ENCODE measurements around the gene CNTFR. TPM values are rescaled to one million over a fixed set of nuclear protein-coding genes. Genes with fewer than 3 reads are reported as not detected.

The CNTFR gene
- total RNA-seq, 3 donors from 2014 or later: 1.5 to 14.5 (median 7.7) TPM

DNA sequence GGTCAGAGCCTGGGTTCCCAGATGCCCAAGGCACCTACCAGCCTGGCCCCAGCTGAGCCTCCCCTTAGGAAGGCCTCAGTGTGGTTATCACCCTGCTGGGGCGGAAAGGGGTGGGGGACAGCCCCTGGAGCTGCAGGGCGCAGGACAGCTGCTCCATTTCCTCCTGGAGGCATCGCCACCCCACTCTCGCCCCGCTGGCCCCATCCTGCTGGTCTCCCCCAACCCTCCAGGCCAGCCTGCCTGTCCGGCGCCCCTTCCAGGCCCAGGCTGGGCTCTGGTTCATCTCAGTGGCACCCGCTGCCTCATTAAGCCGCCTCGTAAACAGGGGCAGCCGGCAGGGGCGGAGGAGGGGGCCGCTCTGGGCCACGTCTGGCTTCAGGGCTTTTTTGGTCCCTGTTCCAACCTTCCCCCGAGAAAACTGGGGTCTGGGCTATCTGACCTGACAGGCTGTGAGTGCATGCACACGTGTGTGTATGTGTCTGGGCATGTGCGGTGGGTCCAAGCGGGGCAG is 36.0 kb downstream of the CNTFR start:
- ATAC-seq (no peak), DNase-seq (peak in 1 of 3 donors; percentile 31)
- H3K9me3 ChIP-seq: no peaks in the 10 kb centered on the region
- no peaks in the 10 kb centered on the region for H3K36me3 ChIP-seq (ENCODE audit: low read depth)
- no peak overlapping the region for H3K4me3 ChIP-seq
- intact Hi-C loops (cut with DNase I, micrococcal nuclease): no loop called here
- no peaks in the 10 kb centered on the region for H3K4me1 ChIP-seq (ENCODE audit: low read depth)
- TF ChIP-seq, protein P1, sequence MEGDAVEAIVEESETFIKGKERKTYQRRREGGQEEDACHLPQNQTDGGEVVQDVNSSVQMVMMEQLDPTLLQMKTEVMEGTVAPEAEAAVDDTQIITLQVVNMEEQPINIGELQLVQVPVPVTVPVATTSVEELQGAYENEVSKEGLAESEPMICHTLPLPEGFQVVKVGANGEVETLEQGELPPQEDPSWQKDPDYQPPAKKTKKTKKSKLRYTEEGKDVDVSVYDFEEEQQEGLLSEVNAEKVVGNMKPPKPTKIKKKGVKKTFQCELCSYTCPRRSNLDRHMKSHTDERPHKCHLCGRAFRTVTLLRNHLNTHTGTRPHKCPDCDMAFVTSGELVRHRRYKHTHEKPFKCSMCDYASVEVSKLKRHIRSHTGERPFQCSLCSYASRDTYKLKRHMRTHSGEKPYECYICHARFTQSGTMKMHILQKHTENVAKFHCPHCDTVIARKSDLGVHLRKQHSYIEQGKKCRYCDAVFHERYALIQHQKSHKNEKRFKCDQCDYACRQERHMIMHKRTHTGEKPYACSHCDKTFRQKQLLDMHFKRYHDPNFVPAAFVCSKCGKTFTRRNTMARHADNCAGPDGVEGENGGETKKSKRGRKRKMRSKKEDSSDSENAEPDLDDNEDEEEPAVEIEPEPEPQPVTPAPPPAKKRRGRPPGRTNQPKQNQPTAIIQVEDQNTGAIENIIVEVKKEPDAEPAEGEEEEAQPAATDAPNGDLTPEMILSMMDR (IDR thresholded peaks at IDR 0.05): no peak

DNA sequence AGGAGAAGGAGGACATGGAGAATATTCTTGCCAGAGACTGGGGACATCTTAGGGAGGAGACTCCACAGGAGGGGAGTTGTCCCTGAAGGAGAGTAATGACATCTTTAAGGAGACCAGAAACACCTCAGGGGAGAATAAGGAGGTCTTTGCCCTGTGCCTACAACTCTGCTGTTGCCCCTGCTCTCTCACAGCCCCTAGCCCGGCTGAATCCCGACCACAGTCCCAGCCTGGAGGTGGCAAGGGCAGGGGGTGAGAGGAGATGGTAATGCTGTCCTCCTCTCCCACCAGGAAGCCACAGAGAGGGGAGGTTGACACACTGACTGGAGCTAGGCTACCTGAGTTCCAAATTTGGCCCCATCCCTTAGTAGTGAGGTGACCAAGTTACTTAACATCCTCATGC is 36.5 kb downstream of the CNTFR start:
- intact Hi-C loops (cut with DNase I, micrococcal nuclease): no loop called here
- ATAC-seq (no peak), DNase-seq (peak in 1 of 3 donors; percentile 12)
- TF ChIP-seq, protein P1 (IDR thresholded peaks at IDR 0.05): no peak
- no peaks in the 10 kb centered on the region for H3K4me1 ChIP-seq (ENCODE audit: low read depth)
- no peaks in the 10 kb centered on the region for H3K9me3 ChIP-seq
- no peak overlapping the region for H3K4me3 ChIP-seq
- H3K36me3 ChIP-seq (ENCODE audit: low read depth): no peaks in the 10 kb centered on the region

DNA sequence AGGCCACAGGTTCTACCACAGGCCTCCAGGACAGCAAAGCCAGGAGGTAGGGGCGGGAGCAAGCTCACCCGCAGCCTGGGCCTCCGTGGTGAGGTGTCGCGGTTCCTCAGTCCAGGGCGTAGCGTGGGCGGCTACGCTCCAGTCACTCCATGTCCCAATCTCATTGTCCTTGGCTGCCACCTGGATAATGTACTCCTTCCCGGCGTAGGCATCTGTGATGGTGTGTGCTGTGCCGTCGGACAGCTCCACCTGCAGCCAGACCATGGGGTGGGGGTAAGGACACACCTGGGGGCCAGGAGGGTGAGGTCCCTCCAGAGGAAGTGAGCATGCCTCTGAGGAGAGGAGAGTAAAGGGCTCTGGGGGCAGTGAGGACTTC is 36.9 kb downstream of the CNTFR start:
- ATAC-seq: no peak
- peak in 1 of 3 donors; percentile 32 for DNase-seq
- TF ChIP-seq, protein P1 (IDR thresholded peaks at IDR 0.05): no peak
- intact Hi-C loops (cut with DNase I, micrococcal nuclease): no loop called here
- Histone ChIP-seq H3K36me3 (ENCODE audit: low read depth) (no peaks in the 10 kb centered on the region), H3K9me3 (no peaks in the 10 kb centered on the region), H3K4me3 (no peak overlapping the region), H3K4me1 (ENCODE audit: low read depth) (no peaks in the 10 kb centered on the region)

DNA sequence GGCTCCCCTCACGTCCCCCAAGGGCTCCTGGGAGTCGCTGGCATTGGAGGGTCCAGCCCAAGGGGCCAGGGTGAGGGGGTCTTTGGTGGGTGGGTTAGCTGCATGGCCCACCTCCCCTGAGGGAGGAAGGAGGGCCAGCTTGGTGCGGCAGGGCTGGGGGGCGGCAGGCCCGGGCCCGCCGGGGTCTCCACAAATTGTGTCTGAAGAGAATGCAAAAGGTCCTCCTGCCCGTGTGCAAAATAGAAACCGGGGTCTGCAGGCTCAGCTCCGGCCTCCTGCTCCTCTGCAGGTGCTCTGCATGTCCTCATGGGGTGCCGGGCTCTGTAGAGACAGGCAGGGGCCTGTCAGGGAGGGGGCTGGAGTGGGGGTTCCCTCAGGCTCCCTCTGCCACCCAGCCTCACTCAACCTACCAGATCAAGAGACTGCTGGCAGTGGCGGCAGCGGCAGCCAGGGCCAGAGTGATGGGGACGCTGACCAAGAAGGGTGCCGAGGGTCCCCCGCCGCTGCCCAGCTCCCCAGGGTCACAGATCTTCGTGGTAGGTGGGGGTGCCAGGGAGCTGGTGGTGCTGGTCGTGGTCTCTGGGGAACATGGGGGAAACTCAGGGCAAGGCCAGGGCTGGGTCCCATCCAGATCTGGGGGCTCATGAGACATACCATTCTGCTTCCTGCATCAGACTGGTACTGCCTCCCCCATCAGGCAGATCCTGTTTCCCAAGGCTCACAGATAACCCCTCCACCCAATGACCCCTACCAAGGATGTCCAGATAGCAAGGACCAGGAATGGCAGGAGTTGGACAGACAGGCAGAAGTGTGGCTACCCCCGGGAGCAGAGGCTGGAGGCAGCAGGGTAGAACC is 37.5 kb downstream of the CNTFR start:
- H3K9me3 ChIP-seq: no peaks in the 10 kb centered on the region
- H3K36me3 ChIP-seq (ENCODE audit: low read depth): no peaks in the 10 kb centered on the region
- no peaks in the 10 kb centered on the region for H3K4me1 ChIP-seq (ENCODE audit: low read depth)
- intact Hi-C loops (cut with DNase I, micrococcal nuclease): no loop called here
- no peak overlapping the region for H3K4me3 ChIP-seq
- TF ChIP-seq, protein P1 (IDR thresholded peaks at IDR 0.05): no peak
- ATAC-seq (no peak), DNase-seq (peak in 1 of 3 donors; percentile 27)

DNA sequence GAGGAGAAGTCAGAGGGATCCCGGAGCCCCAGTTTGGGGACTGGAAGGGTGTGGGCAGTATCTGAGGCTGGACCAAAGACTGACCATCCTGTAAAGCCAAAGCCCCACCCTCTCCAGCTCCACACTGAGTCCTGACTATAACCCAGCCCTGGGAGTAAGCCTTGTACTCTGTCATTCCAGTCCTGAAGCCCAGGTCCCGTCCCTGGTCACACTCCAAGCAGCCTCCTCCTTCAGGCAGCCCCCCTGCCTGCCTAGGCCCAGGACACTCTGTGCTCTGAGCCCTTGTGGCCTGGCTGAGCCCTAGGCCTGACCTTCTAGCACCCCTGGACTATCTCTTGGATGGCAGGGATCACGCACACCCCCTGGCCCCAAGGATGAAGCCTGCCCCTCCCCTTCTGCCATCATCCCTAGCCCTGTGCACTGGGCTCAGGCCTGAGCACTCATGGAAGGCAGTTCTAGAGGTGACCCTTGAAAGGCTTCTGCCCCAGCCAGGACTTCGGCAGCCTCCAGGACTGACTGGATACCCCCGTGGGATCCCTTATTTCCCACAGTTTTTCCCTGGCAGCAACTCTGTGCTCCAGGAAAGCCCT is 38.7 kb downstream of the CNTFR start:
- no peak for DNase-seq
- intact Hi-C loops (cut with DNase I, micrococcal nuclease): no loop called here
- Histone ChIP-seq H3K4me3 (no peak overlapping the region), H3K36me3 (ENCODE audit: low read depth) (no peaks in the 10 kb centered on the region), H3K4me1 (ENCODE audit: low read depth) (no peaks in the 10 kb centered on the region), H3K9me3 (no peaks in the 10 kb centered on the region)
- TF ChIP-seq, protein P1 (IDR thresholded peaks at IDR 0.05): no peak
- ATAC-seq: no peak
